A673 (cell line): ENCODE data around the gene ANKRD44. TPM values are rescaled to one million over a fixed set of nuclear protein-coding genes. Genes with fewer than 3 reads are reported as not detected.

Experiments
- BruUV-seq: library from RNA; stranded (reverse); fragments of 400-500 nt; replicated peaks from 2 replicates; lab custom pipeline; 2021; lab: Mats Ljungman, UMichigan
- CTCF ChIA-PET: fragments of 300-600 bp; sonication (Branson Sonifier 250); formaldehyde crosslinking; loops from one replicate; lab custom pipeline; 2022; ENCODE audit warnings: antibody characterized with exemption; lab: Charles Lee
- POLR2A ChIA-PET: fragments of 300-600 bp; sonication (Branson Sonifier 250); formaldehyde crosslinking; loops from one replicate; lab custom pipeline; 2022; ENCODE audit warnings: antibody characterized with exemption; ENCODE audit not compliant: low non-redundant PET; lab: Charles Lee
- DNase-seq: peaks from one replicate; pipeline ENCODE4 v3.0.0-alpha.2; 2015; ENCODE audit warnings: low spot score
- H3K27ac ChIP-seq: fragments of 200-600 bp; sonication (generic); 2 replicates; pipeline ENCODE4 v1.5.1; 2016; ENCODE audit warnings: mixed run types, low read depth, mild to moderate bottlenecking, mixed read lengths, antibody characterized with exemption, low read length; ENCODE audit not compliant: poor library complexity, severe bottlenecking
- H3K27me3 ChIP-seq: fragments of 200-600 bp; sonication (generic); replicated peaks from 2 replicates; pipeline ENCODE4 v1.6.1; 2017; ENCODE audit warnings: mixed run types, low read depth, mild to moderate bottlenecking, mixed read lengths, antibody characterized with exemption, low read length; ENCODE audit not compliant: insufficient read depth, poor library complexity
- H3K36me3 ChIP-seq: fragments of 200-600 bp; sonication (generic); 2 replicates; pipeline ENCODE4 v1.6.1; 2016; ENCODE audit warnings: mixed run types, mild to moderate bottlenecking, mixed read lengths, antibody characterized with exemption, low read length; ENCODE audit not compliant: insufficient read depth, poor library complexity, severe bottlenecking
- H3K4me1 ChIP-seq: fragments of 200-600 bp; sonication (generic); 2 replicates; pipeline ENCODE4 v1.6.1; 2017; ENCODE audit warnings: mixed run types, mild to moderate bottlenecking, mixed read lengths, antibody characterized with exemption, low read length; ENCODE audit not compliant: insufficient read depth, poor library complexity, severe bottlenecking
- H3K4me3 ChIP-seq: fragments of 200-600 bp; sonication (generic); 2 replicates; pipeline ENCODE4 v1.5.1; 2016; ENCODE audit warnings: low read depth, mixed run types, mild to moderate bottlenecking, mixed read lengths, low read length; ENCODE audit not compliant: poor library complexity, severe bottlenecking
- H3K9me3 ChIP-seq: fragments of 200-600 bp; sonication (generic); 2 replicates; pipeline ENCODE4 v1.6.1; 2016; ENCODE audit warnings: mixed run types, low read depth, mild to moderate bottlenecking, mixed read lengths, antibody characterized with exemption, low read length; ENCODE audit not compliant: poor library complexity, severe bottlenecking
- EZH2 ChIP-seq: fragments of 200-600 bp; sonication (generic); IDR thresholded peaks from 2 replicates; pipeline ENCODE4 v1.6.1; 2017; ENCODE audit warnings: borderline replicate concordance, low read depth, mild to moderate bottlenecking, mixed read lengths, antibody characterized with exemption, low read length; ENCODE audit not compliant: poor library complexity, severe bottlenecking
- intact Hi-C: fragments of 100-400 bp; cut with micrococcal nuclease; formaldehyde crosslinking; loops from one replicate; pipeline ENCODE4 v1.10.0; 2022; ENCODE audit not compliant: unreplicated experiment
- total RNA-seq: library from RNA; stranded (reverse); gene quantifications from 2 replicates; pipeline ENCODE4 v1.2.3, GENCODE V29; 2021
- TF ChIP-seq, protein P1 (sequence below): fragments of 300-800, 200-600 bp; sonication (generic); conservative IDR thresholded peaks from 2 replicates; pipeline ENCODE4 v1.5.1; 2017; ENCODE audit warnings: low read depth, mild to moderate bottlenecking, antibody characterized with exemption, low read length, moderate library complexity, mixed read lengths

ANKRD44 gene
- total RNA-seq, 1 experiment from 2014 or later = 17.0 TPM

DNA sequence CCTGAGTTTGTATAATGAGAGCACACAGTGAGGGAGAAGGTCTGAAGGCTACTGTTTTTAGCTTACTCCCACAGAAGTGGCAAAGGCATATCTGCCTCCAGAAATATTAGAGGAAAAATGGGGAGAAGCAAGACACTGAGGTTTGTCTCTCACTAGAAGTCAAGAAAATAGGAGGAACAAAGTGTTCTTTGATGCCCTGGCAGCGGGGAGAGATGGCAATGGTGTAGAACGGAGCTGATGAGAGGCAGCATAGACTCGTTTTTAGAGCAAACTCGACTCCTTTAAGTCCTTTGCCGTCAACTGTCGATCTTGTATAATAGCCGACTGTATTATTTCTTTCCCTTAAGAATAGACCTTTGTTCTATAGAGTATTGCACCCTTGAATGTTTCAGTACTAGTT is 73.8 kb downstream of the ANKRD44 start:
- ChIA-PET CTCF (no interaction called here), POLR2A (no interaction called here)
- intact Hi-C loops = no loop called here
- no peaks in the 10 kb centered on the region for H3K9me3 ChIP-seq
- H3K4me1 ChIP-seq = peaks cover 11% of the 10 kb centered on the region
- no peak overlapping the region for H3K27ac ChIP-seq
- H3K27me3 ChIP-seq = no peaks in the 10 kb centered on the region
- no peaks in the 10 kb centered on the region for H3K36me3 ChIP-seq
- TF ChIP-seq, protein P1, sequence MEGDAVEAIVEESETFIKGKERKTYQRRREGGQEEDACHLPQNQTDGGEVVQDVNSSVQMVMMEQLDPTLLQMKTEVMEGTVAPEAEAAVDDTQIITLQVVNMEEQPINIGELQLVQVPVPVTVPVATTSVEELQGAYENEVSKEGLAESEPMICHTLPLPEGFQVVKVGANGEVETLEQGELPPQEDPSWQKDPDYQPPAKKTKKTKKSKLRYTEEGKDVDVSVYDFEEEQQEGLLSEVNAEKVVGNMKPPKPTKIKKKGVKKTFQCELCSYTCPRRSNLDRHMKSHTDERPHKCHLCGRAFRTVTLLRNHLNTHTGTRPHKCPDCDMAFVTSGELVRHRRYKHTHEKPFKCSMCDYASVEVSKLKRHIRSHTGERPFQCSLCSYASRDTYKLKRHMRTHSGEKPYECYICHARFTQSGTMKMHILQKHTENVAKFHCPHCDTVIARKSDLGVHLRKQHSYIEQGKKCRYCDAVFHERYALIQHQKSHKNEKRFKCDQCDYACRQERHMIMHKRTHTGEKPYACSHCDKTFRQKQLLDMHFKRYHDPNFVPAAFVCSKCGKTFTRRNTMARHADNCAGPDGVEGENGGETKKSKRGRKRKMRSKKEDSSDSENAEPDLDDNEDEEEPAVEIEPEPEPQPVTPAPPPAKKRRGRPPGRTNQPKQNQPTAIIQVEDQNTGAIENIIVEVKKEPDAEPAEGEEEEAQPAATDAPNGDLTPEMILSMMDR = no peak
- no peak for TF ChIP-seq EZH2
- no TSS peak for BruUV-seq
- no peak for DNase-seq
- no peak overlapping the region for H3K4me3 ChIP-seq

DNA sequence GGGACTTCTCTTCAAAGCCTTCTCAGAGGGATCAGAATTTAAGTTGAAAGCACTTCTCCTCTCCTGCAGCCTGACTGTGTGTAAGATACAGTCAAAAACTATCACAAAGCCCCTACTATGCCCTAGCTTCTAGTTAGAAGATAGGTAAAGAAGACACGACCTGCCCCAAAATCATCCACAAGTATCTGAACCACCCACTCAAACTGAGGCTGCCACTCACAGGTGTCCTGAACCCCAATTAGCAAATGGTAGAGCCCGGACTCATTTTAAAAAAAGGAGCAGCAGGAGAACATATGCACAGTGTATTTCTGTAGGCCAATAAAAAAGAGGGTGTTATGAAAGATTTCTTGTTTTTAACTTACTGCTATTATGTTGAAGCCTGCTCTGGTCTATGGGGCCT is 74.4 kb downstream of the ANKRD44 start:
- ChIA-PET CTCF (no interaction called here), POLR2A (no interaction called here)
- Histone ChIP-seq H3K36me3 (no peaks in the 10 kb centered on the region), H3K27ac (no peak overlapping the region), H3K27me3 (no peaks in the 10 kb centered on the region), H3K4me1 (peaks cover 11% of the 10 kb centered on the region), H3K4me3 (no peak overlapping the region), H3K9me3 (no peaks in the 10 kb centered on the region)
- intact Hi-C loops = no loop called here
- TF ChIP-seq EZH2 = no peak
- TF ChIP-seq, protein P1 = no peak
- no TSS peak for BruUV-seq
- no peak for DNase-seq

DNA sequence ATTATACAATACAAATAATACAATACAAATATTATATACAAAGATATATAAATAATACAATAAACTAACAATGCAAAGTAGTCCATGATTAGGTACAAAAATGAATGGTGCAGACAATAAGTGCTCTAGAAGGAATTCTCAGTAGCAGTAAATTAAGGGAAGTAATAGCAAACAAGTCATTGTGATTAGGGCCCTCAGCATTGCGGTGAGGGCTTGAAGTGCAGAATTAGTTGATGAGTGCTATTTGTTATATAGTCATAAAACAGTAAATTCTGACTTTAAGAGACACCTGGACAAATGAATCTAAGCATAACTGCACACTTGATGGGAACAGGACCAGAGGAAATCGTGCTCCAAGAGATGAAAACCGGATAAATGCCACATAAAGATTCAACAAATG is 74.9 kb downstream of the ANKRD44 start:
- no peaks in the 10 kb centered on the region for H3K9me3 ChIP-seq
- H3K4me3 ChIP-seq = no peak overlapping the region
- no peak overlapping the region for H3K27ac ChIP-seq
- no peak for DNase-seq
- no TSS peak for BruUV-seq
- CTCF ChIA-PET = no interaction called here
- H3K36me3 ChIP-seq = no peaks in the 10 kb centered on the region
- no peaks in the 10 kb centered on the region for H3K27me3 ChIP-seq
- intact Hi-C loops = no loop called here
- POLR2A ChIA-PET = no interaction called here
- no peak for TF ChIP-seq EZH2
- TF ChIP-seq, protein P1 = no peak
- H3K4me1 ChIP-seq = peaks cover 7% of the 10 kb centered on the region
